Measurements from ENCODE around the gene LDLRAP1. TPM values are rescaled to one million over a fixed set of nuclear protein-coding genes. Genes with fewer than 3 reads are reported as not detected.
A peak's percentile ranks its signal among the peaks of the same experiment; 100 is the strongest.
"Not testable (repeated sequence)": the region's sequence is repeated elsewhere in the genome, so short reads cannot be mapped to it uniquely, and the experiment has no call there.

The LDLRAP1 gene
- total RNA-seq, 1 experiment from 2014 or later = 26.0 TPM

DNA sequence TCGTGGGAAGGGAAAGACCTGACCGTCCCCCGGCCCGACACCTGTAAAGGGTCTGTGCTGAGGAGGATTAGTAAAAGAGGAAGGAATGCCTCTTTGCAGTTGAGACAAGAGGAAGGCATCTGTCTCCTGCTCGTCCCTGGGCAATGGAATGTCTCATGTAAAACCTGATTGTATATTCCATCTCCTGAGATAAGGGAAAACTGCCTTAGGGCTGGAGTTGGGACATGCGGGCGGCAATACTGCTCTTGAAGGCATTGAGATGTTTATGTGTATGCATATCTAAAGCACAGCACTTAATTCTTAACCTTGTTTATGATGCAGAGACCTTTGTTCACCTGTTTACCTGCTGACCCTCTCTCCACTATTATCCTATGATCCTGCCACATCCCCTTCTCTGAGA lies 44.8 kb downstream of the LDLRAP1 start:
- intact Hi-C loops (cut with micrococcal nuclease); H2AFZ ChIP-seq (ENCODE audit: low read depth, low read length, poor library complexity, severe bottlenecking); H3K9me3 ChIP-seq (ENCODE audit: control insufficient read depth in 1 of 2, insufficient read depth in 1 of 2, low read depth in 1 of 2, low read length in 2 of 2); H3K79me2 ChIP-seq (ENCODE audit: insufficient read depth, low read length); RAD21 ChIA-PET (ENCODE audit: low non-redundant PET in 1 of 2, low total read pairs in 2 of 2, uncharacterized antibody in 2 of 2, unreplicated experiment in 2 of 2); H3K4me3 ChIP-seq (replicated peaks in 1 of 2; ENCODE audit: low read depth in 1 of 2, low read length in 2 of 2); H4K20me1 ChIP-seq (ENCODE audit: insufficient read depth); BruUV-seq (replicated peaks); H3K9ac ChIP-seq (ENCODE audit: low read length); H3K4me1 ChIP-seq (ENCODE audit: control insufficient read depth in 1 of 2, insufficient read depth in 2 of 2, low read length in 2 of 2); CTCF ChIA-PET; H3K36me3 ChIP-seq (ENCODE audit: control insufficient read depth in 1 of 2, insufficient read depth in 2 of 2, low read length in 2 of 2); H3K9me2 ChIP-seq (ENCODE audit: insufficient read depth); DNase-seq (ENCODE audit: low read depth, low spot score); ATAC-seq; H3K27ac ChIP-seq (ENCODE audit: low read depth, low read length); H3K4me2 ChIP-seq (ENCODE audit: low read length); H3K27me3 ChIP-seq (ENCODE audit: insufficient read depth, low read length); POLR2A ChIA-PET: not testable (repeated sequence)

DNA sequence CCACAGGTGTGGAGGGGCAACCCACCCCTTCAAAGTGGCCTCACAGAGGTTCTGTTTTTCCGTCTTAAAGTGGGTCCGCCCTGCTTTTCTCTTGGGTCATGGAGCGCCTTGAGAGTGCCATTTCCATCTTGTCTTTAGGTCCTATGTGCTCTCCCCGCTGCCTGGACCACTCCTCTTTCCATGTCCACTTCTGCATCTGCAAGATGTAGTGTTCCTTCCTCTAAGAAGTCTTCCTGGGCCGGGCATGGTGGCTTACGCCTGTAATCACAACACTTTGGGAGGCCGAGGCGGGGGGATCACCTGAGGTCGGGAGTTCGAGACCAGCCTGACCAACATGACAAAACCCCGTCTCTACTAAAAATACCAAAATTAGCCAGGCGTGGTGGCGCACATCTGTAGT lies 45.4 kb downstream of the LDLRAP1 start:
- H3K9me3 ChIP-seq (ENCODE audit: control insufficient read depth in 1 of 2, insufficient read depth in 1 of 2, low read depth in 1 of 2, low read length in 2 of 2); H3K27me3 ChIP-seq (ENCODE audit: insufficient read depth, low read length); H3K79me2 ChIP-seq (ENCODE audit: insufficient read depth, low read length); intact Hi-C loops (cut with micrococcal nuclease); ATAC-seq; H2AFZ ChIP-seq (ENCODE audit: low read depth, low read length, poor library complexity, severe bottlenecking); H3K9me2 ChIP-seq (ENCODE audit: insufficient read depth); DNase-seq (ENCODE audit: low read depth, low spot score); H3K4me3 ChIP-seq (replicated peaks in 1 of 2; ENCODE audit: low read depth in 1 of 2, low read length in 2 of 2); POLR2A ChIA-PET; H3K36me3 ChIP-seq (ENCODE audit: control insufficient read depth in 1 of 2, insufficient read depth in 2 of 2, low read length in 2 of 2); H3K27ac ChIP-seq (ENCODE audit: low read depth, low read length); H3K4me1 ChIP-seq (ENCODE audit: control insufficient read depth in 1 of 2, insufficient read depth in 2 of 2, low read length in 2 of 2); RAD21 ChIA-PET (ENCODE audit: low non-redundant PET in 1 of 2, low total read pairs in 2 of 2, uncharacterized antibody in 2 of 2, unreplicated experiment in 2 of 2); BruUV-seq (replicated peaks); H3K9ac ChIP-seq (ENCODE audit: low read length); H3K4me2 ChIP-seq (ENCODE audit: low read length); H4K20me1 ChIP-seq (ENCODE audit: insufficient read depth); CTCF ChIA-PET: not testable (repeated sequence)

DNA sequence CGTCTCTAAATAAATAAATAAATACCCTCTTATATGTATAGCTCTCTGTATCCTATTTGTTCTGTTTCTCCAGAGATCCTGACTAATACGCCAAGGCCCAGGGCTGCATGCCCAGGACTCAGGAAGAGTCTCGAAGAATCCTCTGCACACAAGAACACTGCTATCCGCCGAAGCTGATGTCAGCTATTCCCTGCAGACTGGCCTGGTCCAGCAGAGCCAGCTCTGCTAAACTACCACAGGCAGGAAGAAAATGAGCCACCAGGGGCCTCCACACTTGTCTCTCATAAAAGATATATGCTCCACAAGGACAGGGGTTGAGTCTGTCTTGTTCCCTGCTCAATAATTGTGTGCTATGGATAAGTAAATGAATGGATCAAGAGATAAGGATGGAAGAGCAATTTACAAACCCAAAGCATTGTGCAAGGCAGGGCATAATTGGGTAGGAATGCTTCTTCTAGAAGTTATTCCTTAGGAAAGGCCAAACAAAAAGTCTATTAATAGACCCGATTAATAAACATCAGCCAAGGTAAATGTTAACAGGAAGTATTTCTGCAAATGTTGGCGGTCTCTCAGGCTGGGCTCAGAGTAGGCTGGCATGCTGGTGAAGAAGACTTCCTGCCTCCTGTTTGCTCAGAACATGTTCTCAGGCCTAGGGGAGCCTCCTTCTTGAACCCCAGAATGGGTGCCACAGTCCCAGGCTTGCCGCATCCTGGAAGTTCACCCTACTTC lies 46.9 kb downstream of the LDLRAP1 start:
- intact Hi-C loops (cut with micrococcal nuclease) = no loop called here
- H3K9me3 ChIP-seq (ENCODE audit: control insufficient read depth in 1 of 2, insufficient read depth in 1 of 2, low read depth in 1 of 2, low read length in 2 of 2) = no peaks in the 10 kb centered on the region
- no peaks in the 10 kb centered on the region for H3K27me3 ChIP-seq (ENCODE audit: insufficient read depth, low read length)
- ChIA-PET RAD21 (ENCODE audit: low non-redundant PET in 1 of 2, low total read pairs in 2 of 2, uncharacterized antibody in 2 of 2, unreplicated experiment in 2 of 2) (no interaction called here), POLR2A (no interaction called here), CTCF (no interaction called here)
- H3K27ac ChIP-seq (ENCODE audit: low read depth, low read length) = no peak overlapping the region
- no peak overlapping the region for H2AFZ ChIP-seq (ENCODE audit: low read depth, low read length, poor library complexity, severe bottlenecking)
- H3K4me1 ChIP-seq (ENCODE audit: control insufficient read depth in 1 of 2, insufficient read depth in 2 of 2, low read length in 2 of 2) = no peaks in the 10 kb centered on the region
- H3K79me2 ChIP-seq (ENCODE audit: insufficient read depth, low read length) = no peaks in the 10 kb centered on the region
- H3K4me2 ChIP-seq (ENCODE audit: low read length) = no peak overlapping the region
- no peaks in the 10 kb centered on the region for H4K20me1 ChIP-seq (ENCODE audit: insufficient read depth)
- no peak overlapping the region for H3K9ac ChIP-seq (ENCODE audit: low read length)
- no peak overlapping the region for H3K4me3 ChIP-seq (replicated peaks in 1 of 2; ENCODE audit: low read depth in 1 of 2, low read length in 2 of 2)
- H3K36me3 ChIP-seq (ENCODE audit: control insufficient read depth in 1 of 2, insufficient read depth in 2 of 2, low read length in 2 of 2) = no peaks in the 10 kb centered on the region
- DNase-seq (ENCODE audit: low read depth, low spot score) (no peak), ATAC-seq (no peak; the same call in 1 of the 2 replicates)
- BruUV-seq (replicated peaks) = no TSS peak
- no peak for TF ChIP-seq EZH2 (IDR thresholded peaks at IDR 0.05)
- TF ChIP-seq, protein P1, sequence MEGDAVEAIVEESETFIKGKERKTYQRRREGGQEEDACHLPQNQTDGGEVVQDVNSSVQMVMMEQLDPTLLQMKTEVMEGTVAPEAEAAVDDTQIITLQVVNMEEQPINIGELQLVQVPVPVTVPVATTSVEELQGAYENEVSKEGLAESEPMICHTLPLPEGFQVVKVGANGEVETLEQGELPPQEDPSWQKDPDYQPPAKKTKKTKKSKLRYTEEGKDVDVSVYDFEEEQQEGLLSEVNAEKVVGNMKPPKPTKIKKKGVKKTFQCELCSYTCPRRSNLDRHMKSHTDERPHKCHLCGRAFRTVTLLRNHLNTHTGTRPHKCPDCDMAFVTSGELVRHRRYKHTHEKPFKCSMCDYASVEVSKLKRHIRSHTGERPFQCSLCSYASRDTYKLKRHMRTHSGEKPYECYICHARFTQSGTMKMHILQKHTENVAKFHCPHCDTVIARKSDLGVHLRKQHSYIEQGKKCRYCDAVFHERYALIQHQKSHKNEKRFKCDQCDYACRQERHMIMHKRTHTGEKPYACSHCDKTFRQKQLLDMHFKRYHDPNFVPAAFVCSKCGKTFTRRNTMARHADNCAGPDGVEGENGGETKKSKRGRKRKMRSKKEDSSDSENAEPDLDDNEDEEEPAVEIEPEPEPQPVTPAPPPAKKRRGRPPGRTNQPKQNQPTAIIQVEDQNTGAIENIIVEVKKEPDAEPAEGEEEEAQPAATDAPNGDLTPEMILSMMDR (IDR thresholded peaks at IDR 0.05 in 2 of 3, conservative IDR thresholded peaks at IDR 0.05 in 1 of 3; ENCODE audit: borderline replicate concordance in 1 of 3, insufficient read depth in 1 of 3, low read depth in 2 of 3, low read length in 2 of 3) = 0 out of 6 replicates have a peak, but pooled peaks of 1 of the 3 experiments have one; percentile 7
- no peaks in the 10 kb centered on the region for H3K9me2 ChIP-seq (ENCODE audit: insufficient read depth)

Measured in HCT116 (cell line).